ENCODE results near the gene SLC4A3. TPM values are rescaled to one million over a fixed set of nuclear protein-coding genes. Genes with fewer than 3 reads are reported as not detected.

The SLC4A3 gene
- total RNA-seq, 4 donors from 2014 or later: 5.2 to 15.8 (median 8.6) TPM

DNA sequence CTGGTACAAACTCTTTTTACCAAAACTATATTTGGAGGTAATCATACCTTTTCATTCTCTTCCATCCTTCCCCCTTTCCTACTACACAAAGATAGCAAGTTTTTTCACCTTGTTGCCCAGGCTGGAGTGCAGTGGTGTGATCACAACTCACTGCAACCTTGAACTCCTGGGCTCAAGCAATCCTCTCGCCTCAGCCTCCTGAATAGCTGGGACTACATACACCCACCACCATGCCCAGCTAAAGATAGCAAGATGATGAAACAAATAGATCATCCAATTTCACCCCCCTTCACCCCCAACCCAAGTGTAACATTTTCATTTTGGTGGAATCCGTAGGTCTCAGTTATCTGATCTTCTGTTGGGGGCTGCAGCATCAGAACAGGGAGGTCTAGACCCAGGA is 34.3 kb upstream of the SLC4A3 start:
- no peak for DNase-seq (ENCODE audit: low spot score)
- TF ChIP-seq, protein P1, sequence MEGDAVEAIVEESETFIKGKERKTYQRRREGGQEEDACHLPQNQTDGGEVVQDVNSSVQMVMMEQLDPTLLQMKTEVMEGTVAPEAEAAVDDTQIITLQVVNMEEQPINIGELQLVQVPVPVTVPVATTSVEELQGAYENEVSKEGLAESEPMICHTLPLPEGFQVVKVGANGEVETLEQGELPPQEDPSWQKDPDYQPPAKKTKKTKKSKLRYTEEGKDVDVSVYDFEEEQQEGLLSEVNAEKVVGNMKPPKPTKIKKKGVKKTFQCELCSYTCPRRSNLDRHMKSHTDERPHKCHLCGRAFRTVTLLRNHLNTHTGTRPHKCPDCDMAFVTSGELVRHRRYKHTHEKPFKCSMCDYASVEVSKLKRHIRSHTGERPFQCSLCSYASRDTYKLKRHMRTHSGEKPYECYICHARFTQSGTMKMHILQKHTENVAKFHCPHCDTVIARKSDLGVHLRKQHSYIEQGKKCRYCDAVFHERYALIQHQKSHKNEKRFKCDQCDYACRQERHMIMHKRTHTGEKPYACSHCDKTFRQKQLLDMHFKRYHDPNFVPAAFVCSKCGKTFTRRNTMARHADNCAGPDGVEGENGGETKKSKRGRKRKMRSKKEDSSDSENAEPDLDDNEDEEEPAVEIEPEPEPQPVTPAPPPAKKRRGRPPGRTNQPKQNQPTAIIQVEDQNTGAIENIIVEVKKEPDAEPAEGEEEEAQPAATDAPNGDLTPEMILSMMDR (IDR thresholded peaks at IDR 0.05): no peak
- ATAC-seq (ENCODE audit: low FRiP score): no peak

DNA sequence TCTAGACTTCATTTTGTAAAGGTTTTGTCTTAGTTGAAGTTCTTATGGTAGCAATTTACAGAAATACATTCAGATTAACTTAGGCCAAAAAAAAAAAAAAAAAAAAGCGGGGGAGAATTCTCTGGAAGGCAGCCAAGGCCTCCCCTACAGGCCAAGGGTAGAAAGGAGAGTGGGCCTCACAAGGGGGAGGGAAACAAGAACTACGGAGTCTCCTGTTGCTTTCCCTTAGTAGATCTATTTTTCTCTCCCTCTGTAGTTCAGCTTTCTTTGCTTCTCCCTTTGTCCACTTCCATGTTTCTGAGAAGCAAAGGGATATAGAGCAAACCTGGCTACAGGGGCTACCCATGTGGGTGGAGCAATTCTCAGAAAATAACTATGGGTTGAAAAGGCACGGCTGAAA is 32.2 kb upstream of the SLC4A3 start:
- TF ChIP-seq, protein P1 (IDR thresholded peaks at IDR 0.05): no peak
- DNase-seq (ENCODE audit: low spot score) (no peak), ATAC-seq (ENCODE audit: low FRiP score) (no peak)

DNA sequence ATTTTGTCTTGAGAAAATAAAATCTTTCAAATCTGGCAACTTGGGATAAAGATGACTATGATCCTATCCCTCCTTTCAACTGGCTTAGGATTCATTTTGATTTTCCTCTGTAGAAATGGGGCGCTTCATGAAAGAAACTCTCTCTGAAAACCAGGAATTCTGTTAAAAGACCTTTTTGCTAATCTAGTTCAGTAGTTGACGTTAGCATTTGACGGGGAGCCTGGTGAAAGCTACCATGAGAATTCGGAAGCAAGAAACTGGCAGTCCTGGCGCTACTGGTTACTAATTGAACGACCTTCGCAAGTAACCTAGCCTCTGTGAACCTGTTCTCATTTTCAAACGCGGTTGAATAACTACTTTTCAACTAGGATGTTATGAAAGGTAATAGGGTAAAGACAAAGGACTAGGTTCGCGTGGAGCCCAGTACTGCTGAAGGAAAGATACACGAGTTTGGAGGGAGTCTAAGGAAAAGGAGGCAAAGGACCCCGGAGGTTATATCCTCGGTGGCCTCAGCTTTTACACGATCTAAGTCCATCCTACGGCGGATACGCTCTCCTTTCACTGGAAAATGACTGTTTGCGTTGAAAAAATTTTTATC is 30.4 kb upstream of the SLC4A3 start:
- DNase-seq (ENCODE audit: low spot score): no peak
- no peak for ATAC-seq (ENCODE audit: low FRiP score)
- TF ChIP-seq, protein P1 (IDR thresholded peaks at IDR 0.05): no peak

DNA sequence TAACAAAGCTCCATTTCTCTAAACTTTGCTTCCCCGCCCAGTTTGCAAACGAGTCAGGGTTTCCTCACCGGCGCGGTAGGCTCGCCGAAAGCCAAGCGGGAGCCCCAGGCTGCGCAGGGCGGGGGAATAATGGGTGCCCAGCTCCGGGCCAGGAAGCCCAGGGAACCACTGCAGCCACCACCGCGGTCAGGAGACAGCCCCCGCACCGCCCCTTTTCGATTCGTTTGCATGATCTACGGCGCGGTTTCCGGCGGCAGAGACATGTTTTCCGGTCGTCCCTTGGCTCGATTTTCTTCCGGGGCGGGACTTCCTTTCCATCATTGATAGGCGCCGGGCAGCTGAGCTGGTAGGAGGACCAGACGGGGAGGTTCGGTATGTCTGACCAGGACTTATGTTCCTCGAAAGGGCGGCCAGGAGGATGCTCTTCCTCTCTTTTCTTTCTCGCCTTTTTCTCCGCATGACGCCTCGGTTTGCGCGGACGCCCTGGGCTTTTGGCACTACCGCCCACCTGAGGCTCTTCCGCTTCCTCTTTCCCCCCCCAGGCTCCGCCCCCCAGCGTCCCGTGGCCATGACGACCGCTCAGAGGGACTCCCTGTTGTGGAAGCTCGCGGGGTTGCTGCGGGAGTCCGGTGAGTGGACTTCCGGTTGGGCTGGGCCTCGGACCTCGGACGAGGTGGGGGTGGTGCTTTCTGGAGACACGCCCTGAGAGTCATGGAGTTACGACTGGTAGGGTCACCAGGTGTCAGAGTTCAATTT is 29.7 kb upstream of the SLC4A3 start, which contains the start of gene STK11IP:
Gene STK11IP (plus strand): TSS at position 306 of the 756 bp plus-strand sequence. CDS start 263 bp downstream, at position 569.
- ATAC-seq (ENCODE audit: low FRiP score): peak; percentile 96
- TF ChIP-seq, protein P1 (IDR thresholded peaks at IDR 0.05): no peak
- peak; percentile 97 for DNase-seq (ENCODE audit: low spot score)

DNA sequence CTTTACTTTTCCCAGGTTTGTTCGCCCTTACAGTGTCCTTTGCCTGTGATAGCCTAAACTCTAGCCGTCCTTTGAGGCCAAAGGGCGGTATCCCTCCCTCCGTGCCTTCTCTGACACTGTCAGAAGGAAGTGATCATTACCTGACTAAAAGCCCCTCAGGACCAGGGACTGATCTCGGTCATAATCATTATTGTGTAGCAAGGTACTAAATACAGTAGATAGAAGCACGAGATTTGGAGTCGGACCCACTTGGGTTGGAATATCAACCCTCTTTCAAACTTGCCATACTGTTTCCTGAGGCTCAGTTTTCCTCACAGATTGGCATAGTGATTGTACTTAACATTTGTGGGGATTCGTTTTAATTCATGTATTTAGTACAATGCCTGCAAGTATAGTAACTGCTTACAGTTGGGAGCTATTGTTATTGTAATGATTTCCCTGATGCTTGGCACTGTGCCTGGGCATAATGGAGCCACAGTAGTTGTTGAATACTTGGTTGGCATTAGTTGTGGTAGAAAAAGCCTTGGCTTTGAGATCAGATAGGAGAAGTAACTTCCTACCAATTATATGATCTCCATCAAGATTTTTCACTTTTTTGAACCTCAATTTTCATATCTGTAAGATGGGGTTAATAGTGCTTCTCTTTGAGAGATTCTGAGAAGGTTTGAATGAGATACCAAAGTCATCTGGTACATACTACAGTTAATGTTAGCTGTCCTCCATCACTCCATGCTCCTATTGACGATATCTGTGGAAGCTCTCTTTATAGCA is 28.9 kb upstream of the SLC4A3 start:
- DNase-seq (ENCODE audit: low spot score) (no peak), ATAC-seq (ENCODE audit: low FRiP score) (no peak)
- TF ChIP-seq, protein P1 (IDR thresholded peaks at IDR 0.05): no peak

DNA sequence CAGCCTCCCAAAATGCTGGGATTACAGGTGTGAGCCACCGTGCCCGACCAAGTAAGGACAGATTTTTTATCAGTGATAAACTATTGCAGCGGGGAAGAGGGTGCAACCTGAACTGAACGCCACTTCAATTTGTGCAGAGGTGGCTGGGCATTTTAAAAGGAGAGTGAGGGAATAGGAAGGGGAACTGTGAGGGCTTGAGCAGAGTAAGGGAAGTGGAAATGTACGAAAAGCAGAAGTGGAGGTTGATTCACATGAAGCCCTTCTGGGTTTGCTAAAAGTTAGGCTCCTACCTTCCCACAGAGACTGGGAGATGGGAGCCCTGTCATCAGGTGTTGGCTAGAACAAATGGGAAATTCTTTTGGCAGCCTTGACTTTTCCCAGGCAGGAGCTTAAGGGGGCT is 23.7 kb upstream of the SLC4A3 start:
- DNase-seq (ENCODE audit: low spot score) (no peak), ATAC-seq (ENCODE audit: low FRiP score) (no peak)

More for the DNA sequence above, 23.7 kb upstream of the SLC4A3 start:
- TF ChIP-seq, protein P1 (IDR thresholded peaks at IDR 0.05): no peak
